Measurements from ENCODE around the gene SMYD5.
A peak's percentile ranks its signal among the peaks of the same experiment; 100 is the strongest.

SMYD5 gene

GRCh38 chr2:73233154-73233931 lies 19.3 kb downstream of the SMYD5 start, which contains the start of gene PRADC1 (continued):
- TF ChIP-seq ZSCAN4 (tag by site-specific recombination; IDR thresholded peaks at IDR 0.05) (no peak), ZNF792 (tag by site-specific recombination; IDR thresholded peaks at IDR 0.05) (no peak), ZNF704 (tag by site-specific recombination; IDR thresholded peaks at IDR 0.05) (no peak), ZNF426 (tag by site-specific recombination; IDR thresholded peaks at IDR 0.05) (no peak), SCRT2 (tag by site-specific recombination; IDR thresholded peaks at IDR 0.05) (no peak), ZBTB17 (tag by site-specific recombination; IDR thresholded peaks at IDR 0.05) (peak; percentile 100), KLF8 (tag by site-specific recombination; IDR thresholded peaks at IDR 0.05) (peak; percentile 59), ZNF350 (tag by site-specific recombination; IDR thresholded peaks at IDR 0.05) (no peak), PRDM10 (tag by site-specific recombination; IDR thresholded peaks at IDR 0.05) (peak; percentile 86), RBAK (tag by site-specific recombination; IDR thresholded peaks at IDR 0.05) (no peak), ZNF692 (tag by site-specific recombination; IDR thresholded peaks at IDR 0.05) (peak; percentile 40; the same call in 1 of the 2 replicates), ZNF571 (tag by site-specific recombination; IDR thresholded peaks at IDR 0.05) (no peak), CTCF (tag by site-specific recombination; IDR thresholded peaks at IDR 0.05) (peak; percentile 47), ZNF211 (tag by site-specific recombination; IDR thresholded peaks at IDR 0.05; ENCODE audit: low read depth) (no peak), SALL2 (tag by site-specific recombination; IDR thresholded peaks at IDR 0.05; ENCODE audit: borderline replicate concordance) (no peak), ZFP41 (tag by site-specific recombination; IDR thresholded peaks at IDR 0.05; ENCODE audit: borderline replicate concordance) (no peak), ZBTB48 (tag by site-specific recombination; IDR thresholded peaks at IDR 0.05) (no peak), ZNF354C (tag by site-specific recombination; IDR thresholded peaks at IDR 0.05; ENCODE audit: borderline replicate concordance, low read depth) (no peak), MEIS1 (CRISPR knock-in tag; IDR thresholded peaks at IDR 0.05; ENCODE audit: borderline replicate concordance) (no peak), ZNF19 (tag by site-specific recombination; IDR thresholded peaks at IDR 0.05; ENCODE audit: low read depth) (no peak), ZNF23 (tag by site-specific recombination; IDR thresholded peaks at IDR 0.05; ENCODE audit: borderline replicate concordance) (no peak), ZSCAN30 (tag by site-specific recombination; IDR thresholded peaks at IDR 0.05) (no peak; the same call in 1 of the 2 replicates), GFI1B (tag by site-specific recombination; IDR thresholded peaks at IDR 0.05) (no peak), ZIC2 (tag by site-specific recombination; IDR thresholded peaks at IDR 0.05) (peak; percentile 95), ZBTB20 (tag by site-specific recombination; IDR thresholded peaks at IDR 0.05) (no peak), ATF2 (tag by site-specific recombination; IDR thresholded peaks at IDR 0.05; ENCODE audit: low read depth) (no peak), ZNF16 (tag by site-specific recombination; IDR thresholded peaks at IDR 0.05; ENCODE audit: low read depth) (no peak), SP2 (tag by site-specific recombination; IDR thresholded peaks at IDR 0.05) (peak; percentile 99), ZNF585B (tag by site-specific recombination; IDR thresholded peaks at IDR 0.05) (no peak)
